HCT116 (cell line): ENCODE results near the gene ARMC10. TPM values are rescaled to one million over a fixed set of nuclear protein-coding genes. Genes with fewer than 3 reads are reported as not detected.

Experiments
- ATAC-seq: fragments of 200-7000 bp; cut with Tn5 transposase; 2 replicates; pipeline ENCODE4 v1.9.1; 2020; ENCODE audit warnings: mild to moderate bottlenecking, moderate library complexity
- BruUV-seq: library from RNA; stranded (reverse); fragments of 400-500 nt; replicated peaks from 2 replicates; lab custom pipeline; 2021; lab: Mats Ljungman, UMichigan
- CTCF ChIA-PET: fragments of 300-600 bp; sonication (Branson Sonifier 250); formaldehyde crosslinking; loops from one replicate; lab custom pipeline; 2021; ENCODE audit warnings: antibody characterized with exemption; lab: Charles Lee
- POLR2A ChIA-PET: fragments of 300-600, 350-600 bp; sonication (Branson Sonifier 250); formaldehyde crosslinking; loops from one replicate; lab custom pipeline; 2021; ENCODE audit warnings: antibody characterized with exemption; lab: Charles Lee
- RAD21 ChIA-PET, 2 experiments: fragments of 300-600 bp; sonication (Branson Sonifier 250); formaldehyde crosslinking; loops; one replicate each; lab custom pipeline; 2023; ENCODE audit warnings: low total read pairs in 2 of 2; ENCODE audit not compliant: uncharacterized antibody in 2 of 2, unreplicated experiment in 2 of 2, low non-redundant PET in 1 of 2; lab: Charles Lee
- DNase-seq: peaks from one replicate; pipeline ENCODE4 v3.0.0-alpha.2; 2010; ENCODE audit warnings: low read depth, low spot score
- H2AFZ ChIP-seq: fragments of 200-600 bp; shearing (Covaris generic), sonication (generic); 2 replicates; pipeline ENCODE4 v1.6.1; 2017; ENCODE audit warnings: low read depth, mixed run types, mixed read lengths, antibody characterized with exemption, low read length; ENCODE audit not compliant: poor library complexity, severe bottlenecking
- H3K27ac ChIP-seq: 2 replicates; pipeline ENCODE4 v1.5.1; 2012; ENCODE audit warnings: low read depth, low read length
- H3K27me3 ChIP-seq: fragments of 200-600 bp; sonication (generic); 2 replicates; pipeline ENCODE4 v1.6.1; 2016; ENCODE audit warnings: mixed run types, low read length, mixed read lengths; ENCODE audit not compliant: insufficient read depth
- H3K36me3 ChIP-seq, 2 experiments: fragments of 200-500 bp in 1 of 2; fragments of 200-600 bp in 1 of 2; sonication (Bioruptor generic) in 1 of 2; sonication (generic) in 1 of 2; 2 replicates each; pipeline versions ENCODE4 v1.5.1 to v1.6.1; 2014 to 2016; ENCODE audit warnings: low read length in 2 of 2, inconsistent platforms in 1 of 2, mixed read lengths in 1 of 2, mixed run types in 1 of 2; ENCODE audit not compliant: insufficient read depth in 2 of 2, control insufficient read depth in 1 of 2
- H3K4me1 ChIP-seq, 2 experiments: fragments of 200-600 bp in 1 of 2; sonication (generic) in 1 of 2; 2 replicates each; pipeline versions ENCODE4 v1.5.1 to v1.6.1; 2012 to 2017; ENCODE audit warnings: low read length in 2 of 2, inconsistent platforms in 1 of 2, mild to moderate bottlenecking in 1 of 2, mixed read lengths in 1 of 2, mixed run types in 1 of 2, moderate library complexity in 1 of 2; ENCODE audit not compliant: insufficient read depth in 2 of 2, control insufficient read depth in 1 of 2
- H3K4me2 ChIP-seq: fragments of 200-600 bp; sonication (generic); 2 replicates; pipeline ENCODE4 v1.6.1; 2017; ENCODE audit warnings: mixed run types, low read length, mixed read lengths
- H3K4me3 ChIP-seq, 2 experiments: fragments of 200-600 bp in 1 of 2; sonication (generic) in 1 of 2; replicated peaks in 1 of 2; 2 replicates each; pipeline ENCODE4 v1.5.1; 2011 to 2016; ENCODE audit warnings: low read length in 2 of 2, control low read depth in 1 of 2, low read depth in 1 of 2, mild to moderate bottlenecking in 1 of 2, mixed read lengths in 1 of 2, mixed run types in 1 of 2
- H3K79me2 ChIP-seq: fragments of 200-600 bp; sonication (generic); 2 replicates; pipeline ENCODE4 v1.6.1; 2017; ENCODE audit warnings: mild to moderate bottlenecking, mixed run types, low read length, moderate library complexity, mixed read lengths; ENCODE audit not compliant: insufficient read depth
- H3K9ac ChIP-seq: fragments of 200-600 bp; sonication (generic); 2 replicates; pipeline ENCODE4 v1.6.1; 2016; ENCODE audit warnings: low read length, mixed read lengths
- H3K9me2 ChIP-seq: fragments of 200-600 bp; sonication (generic), shearing (Covaris generic); 2 replicates; pipeline ENCODE4 v1.6.1; 2017; ENCODE audit warnings: mixed run types, mild to moderate bottlenecking, moderate library complexity; ENCODE audit not compliant: insufficient read depth
- H3K9me3 ChIP-seq, 2 experiments: fragments of 200-500 bp in 1 of 2; fragments of 200-600 bp in 1 of 2; sonication (Bioruptor generic) in 1 of 2; sonication (generic) in 1 of 2; 2 replicates each; pipeline ENCODE4 v1.6.1; 2014 to 2017; ENCODE audit warnings: low read length in 2 of 2, mixed read lengths in 2 of 2, inconsistent platforms in 1 of 2, low read depth in 1 of 2, mild to moderate bottlenecking in 1 of 2, mixed run types in 1 of 2, moderate library complexity in 1 of 2; ENCODE audit not compliant: control insufficient read depth in 1 of 2, insufficient read depth in 1 of 2
- H4K20me1 ChIP-seq: fragments of 200-600 bp; sonication (generic), shearing (Covaris generic); 2 replicates; pipeline ENCODE4 v1.6.1; 2017; ENCODE audit warnings: mixed run types, mild to moderate bottlenecking, moderate library complexity; ENCODE audit not compliant: insufficient read depth
- ATF3 ChIP-seq: IDR thresholded peaks from 2 replicates; pipeline ENCODE4 v1.6.1; 2012
- CBX3 ChIP-seq: IDR thresholded peaks from 2 replicates; pipeline ENCODE4 v1.6.1; 2012; ENCODE audit warnings: low read depth
- CEBPB ChIP-seq: IDR thresholded peaks from 2 replicates; pipeline ENCODE4 v1.6.1; 2012; ENCODE audit warnings: low read depth
- CTCF ChIP-seq, 3 experiments: fragments of 200-600 bp in 1 of 3; sonication (generic) in 1 of 3; IDR thresholded peaks in 2 of 3; conservative IDR thresholded peaks in 1 of 3; 2 replicates each; pipeline ENCODE4 v1.5.1; 2012 to 2017; ENCODE audit warnings: low read depth in 2 of 3, low read length in 2 of 3, antibody characterized with exemption in 1 of 3, borderline replicate concordance in 1 of 3, control low read depth in 1 of 3, mild to moderate bottlenecking in 1 of 3, mixed read lengths in 1 of 3, mixed run types in 1 of 3, moderate library complexity in 1 of 3; ENCODE audit not compliant: insufficient read depth in 1 of 3
- ELF1 ChIP-seq: IDR thresholded peaks from 2 replicates; pipeline ENCODE4 v1.6.1; 2012; ENCODE audit warnings: low read depth, borderline replicate concordance
- EZH2 ChIP-seq: fragments of 200-600 bp; sonication (generic); IDR thresholded peaks from 2 replicates; pipeline ENCODE4 v1.6.1; 2017; ENCODE audit warnings: antibody characterized with exemption, mixed run types
- EZH2phosphoT487 ChIP-seq: fragments of 200-600 bp; IDR thresholded peaks from 2 replicates; pipeline ENCODE4 v1.6.1; 2018; ENCODE audit warnings: antibody characterized with exemption, borderline replicate concordance
- FOSL1 ChIP-seq: IDR thresholded peaks from 2 replicates; pipeline ENCODE4 v1.6.1; 2012; ENCODE audit warnings: low read depth
- MAX ChIP-seq: IDR thresholded peaks from 2 replicates; pipeline ENCODE4 v1.6.1; 2012
- POLR2AphosphoS5 ChIP-seq: IDR thresholded peaks from 2 replicates; pipeline ENCODE4 v1.6.1; 2011; ENCODE audit warnings: mild to moderate bottlenecking, low read depth, low read length, moderate library complexity
- RAD21 ChIP-seq: IDR thresholded peaks from 2 replicates; pipeline ENCODE4 v1.6.1; 2012; ENCODE audit warnings: low read depth, mild to moderate bottlenecking
- REST ChIP-seq: IDR thresholded peaks from 2 replicates; pipeline ENCODE4 v1.6.1; 2012; ENCODE audit warnings: low read depth
- SIN3A ChIP-seq: IDR thresholded peaks from 2 replicates; pipeline ENCODE4 v1.6.1; 2012; ENCODE audit warnings: low read depth
- SP1 ChIP-seq: IDR thresholded peaks from 2 replicates; pipeline ENCODE4 v1.6.1; 2012; ENCODE audit warnings: low read depth
- SRF ChIP-seq: IDR thresholded peaks from 2 replicates; pipeline ENCODE4 v1.6.1; 2012; ENCODE audit warnings: low read depth
- TCF7L2 ChIP-seq: IDR thresholded peaks from 2 replicates; pipeline ENCODE4 v1.7.0; 2011; ENCODE audit warnings: borderline replicate concordance, inconsistent platforms; ENCODE audit not compliant: insufficient read depth, insufficient read length; ENCODE audit errors: extremely low read depth
- YY1 ChIP-seq: IDR thresholded peaks from 2 replicates; pipeline ENCODE4 v1.6.1; 2011; ENCODE audit warnings: low read length, low read depth, moderate library complexity, mild to moderate bottlenecking; ENCODE audit not compliant: insufficient replicate concordance; ENCODE audit errors: extremely low read depth
- ZBTB33 ChIP-seq: IDR thresholded peaks from 2 replicates; pipeline ENCODE4 v1.6.1; 2011; ENCODE audit warnings: mild to moderate bottlenecking, low read length, moderate library complexity; ENCODE audit not compliant: insufficient replicate concordance; ENCODE audit errors: extremely low read depth
- ZFX ChIP-seq: fragments of 450-650 bp; IDR thresholded peaks from 2 replicates; pipeline ENCODE4 v1.6.1; 2017
- ZNF274 ChIP-seq: fragments of 200-500 bp; sonication (Bioruptor generic); IDR thresholded peaks from 2 replicates; pipeline ENCODE4 v1.6.1; 2014; ENCODE audit warnings: mild to moderate bottlenecking, low read depth, low read length, inconsistent platforms
- intact Hi-C: fragments of 100-400 bp; cut with micrococcal nuclease; formaldehyde crosslinking; loops from 2 replicates; pipeline ENCODE4 v1.10.0; 2022
- total RNA-seq: library from RNA; stranded (reverse); gene quantifications from one replicate; pipeline ENCODE4 v1.2.1, GENCODE V29; 2021; ENCODE audit not compliant: unreplicated experiment

Gene ARMC10
- total RNA-seq, 1 experiment from 2014 or later, result 53.3 TPM

GRCh38 chr7:103093429-103093828 is 18.5 kb downstream of the ARMC10 start:
- ChIA-PET POLR2A (no interaction called here), CTCF (interaction anchor here (0.9 kb wide), 1 partner anchor 32 kb away, joined by 6 read pairs; no protein-coding TSS in a partner anchor)
- H3K9me3 ChIP-seq, result no peaks in the 10 kb centered on the region

More at GRCh38 chr7:103093429-103093828, 18.5 kb downstream of the ARMC10 start:
- H3K27me3 ChIP-seq, result no peaks in the 10 kb centered on the region
- TF ChIP-seq TCF7L2, result no peak
- no peak for TF ChIP-seq ATF3
- no peak for TF ChIP-seq EZH2phosphoT487
- TF ChIP-seq CBX3, result no peak
- no peak for TF ChIP-seq FOSL1
- no peak for TF ChIP-seq RAD21
- no peak for TF ChIP-seq ZNF274
- no peak for TF ChIP-seq POLR2AphosphoS5
- no peak for TF ChIP-seq REST
- no peak for TF ChIP-seq ZFX
- TF ChIP-seq SP1, result no peak
- TF ChIP-seq CTCF (IDR thresholded peaks at IDR 0.05 in 2 of 3, conservative IDR thresholded peaks at IDR 0.05 in 1 of 3; ENCODE audit: borderline replicate concordance in 1 of 3, insufficient read depth in 1 of 3, low read depth in 2 of 3, low read length in 2 of 3), result no peak
- no peak for TF ChIP-seq SIN3A
- TF ChIP-seq MAX, result no peak
- TF ChIP-seq SRF, result no peak
- TF ChIP-seq ELF1, result no peak
- TF ChIP-seq EZH2, result no peak
- TF ChIP-seq CEBPB, result no peak
- TF ChIP-seq ZBTB33, result no peak
- TF ChIP-seq YY1, result no peak
- H2AFZ ChIP-seq, result no peak overlapping the region
- no TSS peak for BruUV-seq
- H3K9ac ChIP-seq, result no peak overlapping the region
- no peak overlapping the region for H3K4me3 ChIP-seq
- H3K36me3 ChIP-seq, result peaks cover 13 to 29% of the 10 kb centered on the region in 2 experiments; a peak in 2 of 4 replicates
- H3K4me2 ChIP-seq, result no peak overlapping the region
- DNase-seq (no peak), ATAC-seq (no peak)
- no peaks in the 10 kb centered on the region for H3K9me2 ChIP-seq
- H3K4me1 ChIP-seq, result no peaks in the 10 kb centered on the region
- RAD21 ChIA-PET, result no interaction called here
- no peak overlapping the region for H3K27ac ChIP-seq
- intact Hi-C loops, result no loop called here
- H3K79me2 ChIP-seq, result no peaks in the 10 kb centered on the region
- peaks cover 4% of the 10 kb centered on the region; the same call in 1 of the 2 replicates for H4K20me1 ChIP-seq
